HG02884 (cell line): ENCODE measurements around the gene RFPL4AL1.
"Not testable (repeated sequence)": the region's sequence is repeated elsewhere in the genome, so short reads cannot be mapped to it uniquely, and the experiment has no call there.

ENCODE experiments used
- ATAC-seq: cut with Tn5 transposase; IDR thresholded peaks from one replicate; pipeline ENCODE4 v1.9.1; 2021; ENCODE audit warnings: mild to moderate bottlenecking, moderate library complexity; ENCODE audit not compliant: unreplicated experiment

The RFPL4AL1 gene

GRCh38 chr19:55768818-55769217 is at the start of gene RFPL4AL1:
Gene RFPL4AL1 (plus strand): TSS chr19:55769118. CDS start chr19:55771805, 2,687 bp downstream.
- ATAC-seq, result not testable (repeated sequence)

- no peak for ATAC-seq
These were observed 48.6 kb upstream of the RFPL4AL1 start for GRCh38 chr19:55720214-55720746.

- ATAC-seq, result no peak
These were observed 48.1 kb upstream of the RFPL4AL1 start for GRCh38 chr19:55720801-55721200.

- no peak for ATAC-seq
These were observed 45.4 kb upstream of the RFPL4AL1 start for GRCh38 chr19:55723491-55723890.

GRCh38 chr19:55730378-55730777 is 38.5 kb upstream of the RFPL4AL1 start:
- not testable (repeated sequence) for ATAC-seq

- no peak for ATAC-seq
These were observed 30.6 kb upstream of the RFPL4AL1 start, which contains the start of gene NLRP9 for GRCh38 chr19:55738302-55738701. Gene NLRP9 (minus strand): TSS chr19:55738402. CDS start chr19:55738374, 28 bp downstream.

GRCh38 chr19:55750715-55751114 is 18.2 kb upstream of the RFPL4AL1 start:
- no peak for ATAC-seq

- no peak for ATAC-seq
These were observed 15.5 kb upstream of the RFPL4AL1 start for GRCh38 chr19:55753401-55753800.

GRCh38 chr19:55756808-55757207 is 12.1 kb upstream of the RFPL4AL1 start:
- not testable (repeated sequence) for ATAC-seq

- ATAC-seq, result not testable (repeated sequence)
These were observed 10.1 kb upstream of the RFPL4AL1 start, which contains the start of gene RFPL4A for GRCh38 chr19:55758797-55759196. Gene RFPL4A (plus strand): TSS chr19:55759097. CDS start chr19:55761801, 2,704 bp downstream.

- ATAC-seq, result no peak
These were observed 2.5 kb upstream of the RFPL4AL1 start for GRCh38 chr19:55766466-55766865.

- ATAC-seq, result not testable (repeated sequence)
These were observed 714 bp downstream of the RFPL4AL1 start for GRCh38 chr19:55769632-55770031.

GRCh38 chr19:55777528-55777927 is 8.6 kb downstream of the RFPL4AL1 start:
- no peak for ATAC-seq

GRCh38 chr19:55778331-55778730 is 9.4 kb downstream of the RFPL4AL1 start:
- no peak for ATAC-seq

GRCh38 chr19:55781112-55781511 is 12.2 kb downstream of the RFPL4AL1 start:
- no peak for ATAC-seq

- ATAC-seq, result no peak
These were observed 26.1 kb downstream of the RFPL4AL1 start for GRCh38 chr19:55795021-55795420.

- no peak for ATAC-seq
These were observed 32.5 kb downstream of the RFPL4AL1 start for GRCh38 chr19:55801416-55801815.

- no peak for ATAC-seq
These were observed 33.4 kb downstream of the RFPL4AL1 start for GRCh38 chr19:55802281-55802680.

- no peak for ATAC-seq
These were observed 40.6 kb downstream of the RFPL4AL1 start for GRCh38 chr19:55809381-55810058.

- ATAC-seq, result no peak
These were observed 42.4 kb downstream of the RFPL4AL1 start for GRCh38 chr19:55811340-55811739.

GRCh38 chr19:55812449-55812848 is 43.5 kb downstream of the RFPL4AL1 start:
- ATAC-seq, result no peak

GRCh38 chr19:55813906-55814305 is 45.0 kb downstream of the RFPL4AL1 start:
- ATAC-seq, result no peak
